GM23338 (cell line): ENCODE measurements around the gene DNAJA3. TPM values are rescaled to one million over a fixed set of nuclear protein-coding genes. Genes with fewer than 3 reads are reported as not detected.

Source experiments
- ATAC-seq: fragments of 200-7000 bp; cut with Tn5 transposase; 3 replicates; pipeline ENCODE4 v1.9.1; 2020
- DNase-seq: peaks from one replicate; pipeline ENCODE4 v3.0.0-alpha.2; 2015; ENCODE audit warnings: low spot score
- H2AFZ ChIP-seq: fragments of 200-600 bp; sonication (generic); 2 replicates; pipeline ENCODE4 v1.8.0; 2016; ENCODE audit warnings: antibody characterized with exemption, mild to moderate bottlenecking, moderate library complexity
- H3F3A ChIP-seq: fragments of 200-600 bp; sonication (generic); replicated peaks from 2 replicates; pipeline ENCODE4 v1.8.0; 2017; ENCODE audit warnings: antibody characterized with exemption, mixed run types, low read depth
- H3K27ac ChIP-seq: fragments of 200-600 bp; sonication (generic); 2 replicates; pipeline ENCODE4 v1.6.1; 2016; ENCODE audit warnings: low read depth
- H3K27me3 ChIP-seq: fragments of 200-600 bp; sonication (generic); 2 replicates; pipeline ENCODE4 v1.8.0; 2016; ENCODE audit warnings: mild to moderate bottlenecking, mixed run types, moderate library complexity; ENCODE audit not compliant: insufficient read depth
- H3K36me3 ChIP-seq: fragments of 200-600 bp; sonication (generic); 2 replicates; pipeline ENCODE4 v1.8.0; 2016; ENCODE audit warnings: mild to moderate bottlenecking; ENCODE audit not compliant: insufficient read depth
- H3K4me1 ChIP-seq: fragments of 200-600 bp; sonication (generic); 2 replicates; pipeline ENCODE4 v1.8.0; 2016; ENCODE audit warnings: mild to moderate bottlenecking, moderate library complexity; ENCODE audit not compliant: insufficient read depth
- H3K4me2 ChIP-seq: fragments of 200-600 bp; sonication (generic); 2 replicates; pipeline ENCODE4 v1.7.1; 2017; ENCODE audit warnings: mixed run types
- H3K4me3 ChIP-seq: fragments of 200-600 bp; sonication (generic); 2 replicates; pipeline ENCODE4 v1.6.1; 2016; ENCODE audit warnings: mixed run types
- H3K79me2 ChIP-seq: fragments of 200-600 bp; sonication (generic); replicated peaks from 2 replicates; pipeline ENCODE4 v1.8.0; 2017; ENCODE audit warnings: mild to moderate bottlenecking; ENCODE audit not compliant: insufficient read depth
- H3K9me2 ChIP-seq: fragments of 200-600 bp; sonication (generic); 2 replicates; pipeline ENCODE4 v1.8.0; 2017; ENCODE audit not compliant: insufficient read depth
- H4K20me1 ChIP-seq: fragments of 200-600 bp; sonication (generic); replicated peaks from 2 replicates; pipeline ENCODE4 v1.8.0; 2017; ENCODE audit warnings: mild to moderate bottlenecking; ENCODE audit not compliant: insufficient read depth
- H3K27ac Mint-ChIP-seq: 2 replicates; pipeline ENCODE4 v1.8.0; 2020; ENCODE audit warnings: inconsistent platforms, mild to moderate bottlenecking, moderate library complexity, mixed read lengths
- H3K27me3 Mint-ChIP-seq: 3 replicates; pipeline ENCODE4 v1.8.0; 2022; ENCODE audit warnings: low read depth, mild to moderate bottlenecking, moderate library complexity, mixed read lengths, inconsistent platforms; ENCODE audit not compliant: insufficient read depth, poor library complexity
- H3K36me3 Mint-ChIP-seq: 3 replicates; pipeline ENCODE4 v1.8.0; 2021; ENCODE audit warnings: low read depth, mild to moderate bottlenecking, inconsistent platforms, moderate library complexity, mixed read lengths
- H3K4me1 Mint-ChIP-seq: 3 replicates; pipeline ENCODE4 v1.8.0; 2020; ENCODE audit warnings: mild to moderate bottlenecking, inconsistent platforms, mixed read lengths
- H3K4me3 Mint-ChIP-seq: 3 replicates; pipeline ENCODE4 v1.8.0; 2021; ENCODE audit warnings: moderate library complexity, mild to moderate bottlenecking, inconsistent platforms, mixed read lengths
- H3K9me3 Mint-ChIP-seq: 3 replicates; pipeline ENCODE4 v1.8.0; 2020; ENCODE audit warnings: moderate library complexity, mild to moderate bottlenecking, inconsistent platforms, mixed read lengths
- EZH2 ChIP-seq: fragments of 200-600 bp; sonication (generic); IDR thresholded peaks from one replicate; pipeline ENCODE4 v1.8.0; 2017; ENCODE audit warnings: antibody characterized with exemption, mild to moderate bottlenecking, low read depth; ENCODE audit not compliant: unreplicated experiment
- EZH2phosphoT487 ChIP-seq: fragments of 200-600 bp; sonication (generic); IDR thresholded peaks from one replicate; pipeline ENCODE4 v1.8.1; 2018; ENCODE audit warnings: antibody characterized with exemption; ENCODE audit not compliant: unreplicated experiment
- JUNB ChIP-seq: IDR thresholded peaks from one replicate; pipeline ENCODE4 v1.6.1; 2016; ENCODE audit warnings: antibody characterized with exemption; ENCODE audit not compliant: unreplicated experiment
- NANOG ChIP-seq: IDR thresholded peaks from 2 replicates; pipeline ENCODE4 v1.6.1; 2016; ENCODE audit warnings: antibody characterized with exemption, borderline replicate concordance
- POLR2AphosphoS5 ChIP-seq: IDR thresholded peaks from 2 replicates; pipeline ENCODE4 v1.6.1; 2016; ENCODE audit warnings: antibody characterized with exemption, low read depth
- STAT1 ChIP-seq: IDR thresholded peaks from one replicate; pipeline ENCODE4 v1.6.1; 2016; ENCODE audit warnings: antibody characterized with exemption; ENCODE audit not compliant: unreplicated experiment
- ZNF331 ChIP-seq: fragments of 250-450 bp; sonication (Bioruptor Pico); IDR thresholded peaks from 2 replicates; pipeline ENCODE4 v1.5.0; 2020; ENCODE audit warnings: low read depth, mild to moderate bottlenecking, moderate library complexity
- polyA plus RNA-seq: library from polyadenylated mRNA; unstranded; fragments of >200 nt; fragmentation: Nextera tagmentation; extraction: Ambion mirVana; gene quantifications from 2 replicates; pipeline ENCODE4 v1.2.1, GENCODE V29; 2016
- total RNA-seq: library from RNA; depleted of rRNA; stranded (reverse); fragments of >200 nt; shearing (Covaris generic); gene quantifications from 2 replicates; pipeline ENCODE4 v1.2.3, GENCODE V29; 2014
- TF ChIP-seq, protein P1 (sequence below): fragments of 250-450 bp; sonication (Bioruptor Pico); IDR thresholded peaks from 2 replicates; pipeline ENCODE4 v1.5.0; 2020; ENCODE audit warnings: mild to moderate bottlenecking, moderate library complexity
- TF ChIP-seq, protein P2 (sequence below), 2 experiments: fragments of 200-600 bp in 1 of 2; sonication (generic) in 1 of 2; conservative IDR thresholded peaks; 2 replicates each; pipeline versions ENCODE4 v1.5.1 to v1.6.1; 2016 to 2017; ENCODE audit warnings: antibody characterized with exemption in 2 of 2, low read depth in 2 of 2, mild to moderate bottlenecking in 2 of 2, moderate library complexity in 1 of 2

The DNAJA3 gene
- total and polyA plus RNA-seq, 2 experiments from 2014 or later, result 56.3 to 75.5 TPM

- TF ChIP-seq, protein P1, sequence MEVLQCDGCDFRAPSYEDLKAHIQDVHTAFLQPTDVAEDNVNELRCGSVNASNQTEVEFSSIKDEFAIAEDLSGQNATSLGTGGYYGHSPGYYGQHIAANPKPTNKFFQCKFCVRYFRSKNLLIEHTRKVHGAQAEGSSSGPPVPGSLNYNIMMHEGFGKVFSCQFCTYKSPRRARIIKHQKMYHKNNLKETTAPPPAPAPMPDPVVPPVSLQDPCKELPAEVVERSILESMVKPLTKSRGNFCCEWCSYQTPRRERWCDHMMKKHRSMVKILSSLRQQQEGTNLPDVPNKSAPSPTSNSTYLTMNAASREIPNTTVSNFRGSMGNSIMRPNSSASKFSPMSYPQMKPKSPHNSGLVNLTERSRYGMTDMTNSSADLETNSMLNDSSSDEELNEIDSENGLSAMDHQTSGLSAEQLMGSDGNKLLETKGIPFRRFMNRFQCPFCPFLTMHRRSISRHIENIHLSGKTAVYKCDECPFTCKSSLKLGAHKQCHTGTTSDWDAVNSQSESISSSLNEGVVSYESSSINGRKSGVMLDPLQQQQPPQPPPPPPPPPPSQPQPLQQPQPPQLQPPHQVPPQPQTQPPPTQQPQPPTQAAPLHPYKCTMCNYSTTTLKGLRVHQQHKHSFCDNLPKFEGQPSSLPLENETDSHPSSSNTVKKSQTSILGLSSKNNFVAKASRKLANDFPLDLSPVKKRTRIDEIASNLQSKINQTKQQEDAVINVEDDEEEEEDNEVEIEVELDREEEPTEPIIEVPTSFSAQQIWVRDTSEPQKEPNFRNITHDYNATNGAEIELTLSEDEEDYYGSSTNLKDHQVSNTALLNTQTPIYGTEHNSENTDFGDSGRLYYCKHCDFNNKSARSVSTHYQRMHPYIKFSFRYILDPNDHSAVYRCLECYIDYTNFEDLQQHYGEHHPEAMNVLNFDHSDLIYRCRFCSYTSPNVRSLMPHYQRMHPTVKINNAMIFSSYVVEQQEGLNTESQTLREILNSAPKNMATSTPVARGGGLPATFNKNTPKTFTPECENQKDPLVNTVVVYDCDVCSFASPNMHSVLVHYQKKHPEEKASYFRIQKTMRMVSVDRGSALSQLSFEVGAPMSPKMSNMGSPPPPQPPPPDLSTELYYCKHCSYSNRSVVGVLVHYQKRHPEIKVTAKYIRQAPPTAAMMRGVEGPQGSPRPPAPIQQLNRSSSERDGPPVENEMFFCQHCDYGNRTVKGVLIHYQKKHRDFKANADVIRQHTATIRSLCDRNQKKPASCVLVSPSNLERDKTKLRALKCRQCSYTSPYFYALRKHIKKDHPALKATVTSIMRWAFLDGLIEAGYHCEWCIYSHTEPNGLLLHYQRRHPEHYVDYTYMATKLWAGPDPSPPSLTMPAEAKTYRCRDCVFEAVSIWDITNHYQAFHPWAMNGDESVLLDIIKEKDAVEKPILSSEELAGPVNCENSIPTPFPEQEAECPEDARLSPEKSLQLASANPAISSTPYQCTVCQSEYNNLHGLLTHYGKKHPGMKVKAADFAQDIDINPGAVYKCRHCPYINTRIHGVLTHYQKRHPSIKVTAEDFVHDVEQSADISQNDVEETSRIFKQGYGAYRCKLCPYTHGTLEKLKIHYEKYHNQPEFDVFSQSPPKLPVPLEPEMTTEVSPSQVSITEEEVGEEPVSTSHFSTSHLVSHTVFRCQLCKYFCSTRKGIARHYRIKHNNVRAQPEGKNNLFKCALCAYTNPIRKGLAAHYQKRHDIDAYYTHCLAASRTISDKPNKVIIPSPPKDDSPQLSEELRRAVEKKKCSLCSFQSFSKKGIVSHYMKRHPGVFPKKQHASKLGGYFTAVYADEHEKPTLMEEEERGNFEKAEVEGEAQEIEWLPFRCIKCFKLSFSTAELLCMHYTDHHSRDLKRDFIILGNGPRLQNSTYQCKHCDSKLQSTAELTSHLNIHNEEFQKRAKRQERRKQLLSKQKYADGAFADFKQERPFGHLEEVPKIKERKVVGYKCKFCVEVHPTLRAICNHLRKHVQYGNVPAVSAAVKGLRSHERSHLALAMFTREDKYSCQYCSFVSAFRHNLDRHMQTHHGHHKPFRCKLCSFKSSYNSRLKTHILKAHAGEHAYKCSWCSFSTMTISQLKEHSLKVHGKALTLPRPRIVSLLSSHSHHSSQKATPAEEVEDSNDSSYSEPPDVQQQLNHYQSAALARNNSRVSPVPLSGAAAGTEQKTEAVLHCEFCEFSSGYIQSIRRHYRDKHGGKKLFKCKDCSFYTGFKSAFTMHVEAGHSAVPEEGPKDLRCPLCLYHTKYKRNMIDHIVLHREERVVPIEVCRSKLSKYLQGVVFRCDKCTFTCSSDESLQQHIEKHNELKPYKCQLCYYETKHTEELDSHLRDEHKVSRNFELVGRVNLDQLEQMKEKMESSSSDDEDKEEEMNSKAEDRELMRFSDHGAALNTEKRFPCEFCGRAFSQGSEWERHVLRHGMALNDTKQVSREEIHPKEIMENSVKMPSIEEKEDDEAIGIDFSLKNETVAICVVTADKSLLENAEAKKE, result no peak
- no peak for TF ChIP-seq ZNF331 (CRISPR knock-in tag)
- no peak for TF ChIP-seq STAT1
- no peak for TF ChIP-seq EZH2phosphoT487
- no peak for TF ChIP-seq POLR2AphosphoS5
- no peak for TF ChIP-seq JUNB
- TF ChIP-seq NANOG, result no peak
- TF ChIP-seq, protein P2, sequence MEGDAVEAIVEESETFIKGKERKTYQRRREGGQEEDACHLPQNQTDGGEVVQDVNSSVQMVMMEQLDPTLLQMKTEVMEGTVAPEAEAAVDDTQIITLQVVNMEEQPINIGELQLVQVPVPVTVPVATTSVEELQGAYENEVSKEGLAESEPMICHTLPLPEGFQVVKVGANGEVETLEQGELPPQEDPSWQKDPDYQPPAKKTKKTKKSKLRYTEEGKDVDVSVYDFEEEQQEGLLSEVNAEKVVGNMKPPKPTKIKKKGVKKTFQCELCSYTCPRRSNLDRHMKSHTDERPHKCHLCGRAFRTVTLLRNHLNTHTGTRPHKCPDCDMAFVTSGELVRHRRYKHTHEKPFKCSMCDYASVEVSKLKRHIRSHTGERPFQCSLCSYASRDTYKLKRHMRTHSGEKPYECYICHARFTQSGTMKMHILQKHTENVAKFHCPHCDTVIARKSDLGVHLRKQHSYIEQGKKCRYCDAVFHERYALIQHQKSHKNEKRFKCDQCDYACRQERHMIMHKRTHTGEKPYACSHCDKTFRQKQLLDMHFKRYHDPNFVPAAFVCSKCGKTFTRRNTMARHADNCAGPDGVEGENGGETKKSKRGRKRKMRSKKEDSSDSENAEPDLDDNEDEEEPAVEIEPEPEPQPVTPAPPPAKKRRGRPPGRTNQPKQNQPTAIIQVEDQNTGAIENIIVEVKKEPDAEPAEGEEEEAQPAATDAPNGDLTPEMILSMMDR (conservative IDR thresholded peaks at IDR 0.05; ENCODE audit: low read depth in 2 of 2), result no peak
- no peak for TF ChIP-seq EZH2
- H4K20me1 ChIP-seq, result peaks cover 6% of the 10 kb centered on the region; the same call in 1 of the 2 replicates
- DNase-seq (no peak), ATAC-seq (no peak)
- no peak overlapping the region for H2AFZ ChIP-seq
- Mint-ChIP-seq H3K36me3 (peaks cover 47% of the 10 kb centered on the region), H3K27me3 (peaks cover 18% of the 10 kb centered on the region), H3K4me1 (peaks cover 12% of the 10 kb centered on the region), H3K9me3 (no peaks in the 10 kb centered on the region), H3K4me3 (peak overlapping the region; percentile 29; the same call in 1 of the 3 replicates), H3K27ac (peak overlapping the region; percentile 52)
- H3K27me3 ChIP-seq, result no peaks in the 10 kb centered on the region
- peaks cover 28% of the 10 kb centered on the region; the same call in 1 of the 2 replicates for H3F3A ChIP-seq
- no peak overlapping the region for H3K4me3 ChIP-seq
- no peak overlapping the region for H3K27ac ChIP-seq
- no peaks in the 10 kb centered on the region; the same call in 1 of the 2 replicates for H3K79me2 ChIP-seq
- no peak overlapping the region for H3K4me2 ChIP-seq
- H3K9me2 ChIP-seq, result no peaks in the 10 kb centered on the region
- peaks cover 6% of the 10 kb centered on the region; the same call in 1 of the 2 replicates for H3K36me3 ChIP-seq
- no peaks in the 10 kb centered on the region for H3K4me1 ChIP-seq
Measured at GRCh38 chr16:4463522-4464163, 38.0 kb downstream of the DNAJA3 start.
